Neural cell (in vitro differentiated cells): ENCODE measurements around the gene ABL2.

Source experiments
- EP300 ChIP-seq: fragments of 450-650 bp; conservative IDR thresholded peaks from 2 replicates; pipeline ENCODE4 v1.6.1; 2014; ENCODE audit warnings: antibody characterized with exemption, mild to moderate bottlenecking, moderate library complexity; ENCODE audit not compliant: poor library complexity, severe bottlenecking
- TF ChIP-seq, protein P1 (sequence below): fragments of 450-650 bp; IDR thresholded peaks from 2 replicates; pipeline ENCODE4 v1.5.1; 2014; ENCODE audit warnings: antibody characterized with exemption, mild to moderate bottlenecking, moderate library complexity; ENCODE audit not compliant: poor library complexity, severe bottlenecking

DNA sequence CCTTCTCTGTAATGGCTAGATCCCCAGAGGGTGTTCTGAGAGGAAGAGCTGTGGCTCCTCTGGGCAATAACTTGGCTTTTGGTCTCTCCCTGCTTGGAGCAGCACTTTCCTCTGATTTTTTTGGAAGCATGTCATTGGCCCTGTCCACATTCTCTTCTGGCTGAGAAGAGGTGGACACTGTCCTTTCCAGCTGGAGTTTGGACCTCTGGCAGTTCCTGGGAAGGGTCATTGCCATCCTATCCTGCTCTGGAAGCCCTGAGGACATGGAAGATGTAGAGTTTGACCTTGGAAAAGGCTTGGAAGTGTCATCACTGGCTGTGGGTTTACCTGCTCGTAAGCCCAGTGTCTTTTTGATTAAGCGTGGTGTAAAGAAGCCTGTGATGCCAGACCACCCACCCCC lies 120.8 kb downstream of the ABL2 start:
- TF ChIP-seq, protein P1, sequence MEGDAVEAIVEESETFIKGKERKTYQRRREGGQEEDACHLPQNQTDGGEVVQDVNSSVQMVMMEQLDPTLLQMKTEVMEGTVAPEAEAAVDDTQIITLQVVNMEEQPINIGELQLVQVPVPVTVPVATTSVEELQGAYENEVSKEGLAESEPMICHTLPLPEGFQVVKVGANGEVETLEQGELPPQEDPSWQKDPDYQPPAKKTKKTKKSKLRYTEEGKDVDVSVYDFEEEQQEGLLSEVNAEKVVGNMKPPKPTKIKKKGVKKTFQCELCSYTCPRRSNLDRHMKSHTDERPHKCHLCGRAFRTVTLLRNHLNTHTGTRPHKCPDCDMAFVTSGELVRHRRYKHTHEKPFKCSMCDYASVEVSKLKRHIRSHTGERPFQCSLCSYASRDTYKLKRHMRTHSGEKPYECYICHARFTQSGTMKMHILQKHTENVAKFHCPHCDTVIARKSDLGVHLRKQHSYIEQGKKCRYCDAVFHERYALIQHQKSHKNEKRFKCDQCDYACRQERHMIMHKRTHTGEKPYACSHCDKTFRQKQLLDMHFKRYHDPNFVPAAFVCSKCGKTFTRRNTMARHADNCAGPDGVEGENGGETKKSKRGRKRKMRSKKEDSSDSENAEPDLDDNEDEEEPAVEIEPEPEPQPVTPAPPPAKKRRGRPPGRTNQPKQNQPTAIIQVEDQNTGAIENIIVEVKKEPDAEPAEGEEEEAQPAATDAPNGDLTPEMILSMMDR: no peak
- no peak for TF ChIP-seq EP300
